ENCODE measurements around the gene PIH1D1. TPM values are rescaled to one million over a fixed set of nuclear protein-coding genes. Genes with fewer than 3 reads are reported as not detected.

PIH1D1 gene
- total and polyA plus RNA-seq, 2 of the 8 experiments (the other 6 are each of a cell fraction or from before 2014, with no cell fraction given), result 146 to 195 TPM

DNA sequence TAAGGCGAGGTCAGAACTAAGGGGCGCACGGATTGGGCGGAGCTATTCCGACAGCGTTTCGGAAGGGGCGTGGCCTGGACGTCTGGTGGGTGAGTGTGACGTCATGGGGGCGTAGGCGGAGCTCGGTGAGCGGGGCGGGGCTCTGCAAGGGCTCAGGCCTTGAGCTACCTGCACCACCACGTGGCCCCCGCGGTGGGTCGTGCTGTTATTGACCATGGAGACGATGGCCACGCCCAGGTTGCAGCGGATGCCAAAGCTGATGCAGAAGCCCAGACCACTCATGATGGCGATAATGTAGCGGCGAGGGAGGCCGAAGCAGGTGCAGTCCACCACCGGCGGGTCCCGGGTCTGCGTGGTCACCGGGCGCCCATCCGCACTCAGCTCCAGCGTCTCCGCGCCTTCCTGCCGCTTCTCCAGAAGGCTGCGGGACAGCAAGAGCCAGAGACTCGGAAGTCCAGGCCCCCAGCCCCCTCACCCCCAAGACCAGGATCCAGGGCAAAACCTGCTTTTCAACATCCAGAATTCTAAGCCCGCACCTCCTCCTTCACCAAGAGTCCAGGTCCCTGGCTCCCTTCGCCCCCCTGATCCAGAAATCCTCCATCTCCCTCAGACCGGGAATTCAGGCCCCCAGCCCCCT lies 15.1 kb downstream of the PIH1D1 start:
- H3K4me1 ChIP-seq (replicated peaks in 1 of 4; ENCODE audit: control insufficient read depth in 3 of 4, insufficient read depth in 4 of 4, low read length in 3 of 4), result peaks cover 0 to 16% (median 12%) of the 10 kb centered on the region in 4 experiments; a peak in 5 of 7 replicates
- H4K20me1 ChIP-seq (replicated peaks in 1 of 2; ENCODE audit: control insufficient read depth in 1 of 2, insufficient read depth in 2 of 2, low read length in 2 of 2), result no peaks in the 10 kb centered on the region
- no peak overlapping the region for H2BK120ac ChIP-seq (replicated peaks; ENCODE audit: low read depth, low read length)
- no peak overlapping the region for H2BK20ac ChIP-seq (ENCODE audit: low read length)
- H3K9ac ChIP-seq (replicated peaks in 1 of 4; ENCODE audit: extremely low read depth in 1 of 4, low read depth in 3 of 4, low read length in 3 of 4), result no peak overlapping the region
- no peak overlapping the region for H4K91ac ChIP-seq (replicated peaks; ENCODE audit: insufficient read length, low read length)
- H3K4ac ChIP-seq (replicated peaks; ENCODE audit: insufficient read length, low read depth, low read length), result no peak overlapping the region
- H3K14ac ChIP-seq (ENCODE audit: insufficient read length), result no peak overlapping the region
- peak overlapping the region; percentile 84; the same call in 1 of the 2 replicates for H2AFZ ChIP-seq (ENCODE audit: low read length)
- H3K27me3 ChIP-seq (replicated peaks in 1 of 4; ENCODE audit: control insufficient read depth in 3 of 4, extremely low read depth in 1 of 4, insufficient read depth in 3 of 4, low read length in 3 of 4), result peaks cover 30 to 72% (median 62%) of the 10 kb centered on the region in 4 experiments
- H3K4me3 ChIP-seq (ENCODE audit: extremely low read depth in 1 of 4, insufficient read depth in 2 of 4, low read depth in 3 of 4, low read length in 4 of 4), result peak overlapping the region; percentile 26 to 55 (median 35); a peak in 7 of 8 replicates
- DNase-seq (ENCODE audit: low read depth in 1 of 2, low spot score in 2 of 2) (peak; percentile 89 to 100), FAIRE-seq (peak; percentile 75)
- H2BK5ac ChIP-seq (ENCODE audit: low read depth, low read length), result no peak overlapping the region
- CTCF ChIA-PET (ENCODE audit: partially characterized antibody), result interaction anchor here (0.8 to 4.7 kb wide), 16 partner anchors 9 to 103 kb away, joined by 3 to 38 read pairs (median 4); partner anchors contain the start of genes DKKL1, GFY and PTH2
- no peak overlapping the region for H3K27ac ChIP-seq (ENCODE audit: low read depth, low read length)
- H2AK5ac ChIP-seq (ENCODE audit: low read depth, low read length), result no peak overlapping the region
- 0 out of 2 replicates have a peak overlapping the region, but pooled peaks have one; percentile 6 for H2BK12ac ChIP-seq (ENCODE audit: low read depth, low read length)
- no peak overlapping the region for H4K5ac ChIP-seq (ENCODE audit: insufficient read length, low read depth, low read length)
- H4K8ac ChIP-seq (ENCODE audit: extremely low read depth, insufficient read depth, low read length), result no peak overlapping the region
- POLR2A ChIA-PET (ENCODE audit: partially characterized antibody), result interaction anchor here (0.6 to 2.3 kb wide), 13 partner anchors 9 to 493 kb away, joined by 3 to 17 read pairs (median 4); partner anchors contain the start of genes ALDH16A1 and GFY
- no peak overlapping the region for H3K56ac ChIP-seq (replicated peaks; ENCODE audit: insufficient read length, low read depth, low read length)
- H3K23me2 ChIP-seq (ENCODE audit: low read depth, low read length), result peaks cover 15% of the 10 kb centered on the region; the same call in 1 of the 2 replicates
- H3K18ac ChIP-seq (ENCODE audit: extremely low read depth, low read length), result no peak overlapping the region
- no peaks in the 10 kb centered on the region for H3K79me2 ChIP-seq (ENCODE audit: control insufficient read depth in 1 of 2, insufficient read depth in 2 of 2, low read length in 2 of 2)
- peaks cover 0 to 2% of the 10 kb centered on the region in 2 experiments; a peak in 1 of 4 replicates for H3K9me3 ChIP-seq (ENCODE audit: insufficient read depth in 2 of 2, low read depth in 1 of 2, low read length in 1 of 2)
- 14% methylated on average over 39 of the region's 42 CpGs; no CpG with 5 or more reads in 1 of the 2 experiments for WGBS, 2 experiments (ENCODE audit: extremely low coverage in 1 of 2, insufficient coverage in 1 of 2, insufficient read length in 1 of 2, insufficient replicate concordance in 2 of 2, low coverage in 1 of 2, low lambda C conversion rate in 2 of 2, missing lambda C conversion rate in 1 of 2)
- no peaks in the 10 kb centered on the region for H3K79me1 ChIP-seq (ENCODE audit: low read depth, low read length)
- peak overlapping the region; percentile 90; the same call in 1 of the 2 replicates for H2BK15ac ChIP-seq (ENCODE audit: low read length)
- H3K4me2 ChIP-seq (ENCODE audit: insufficient read depth in 1 of 2, low read depth in 2 of 2, low read length in 2 of 2), result peak overlapping the region; percentile 52 to 80
- no peaks in the 10 kb centered on the region for H3K36me3 ChIP-seq (ENCODE audit: control insufficient read depth in 2 of 4, insufficient read depth in 4 of 4, low read length in 3 of 4)
- no peak overlapping the region for H3K23ac ChIP-seq (ENCODE audit: insufficient read length)
- TF ChIP-seq BRCA1 (IDR thresholded peaks at IDR 0.05; ENCODE audit: low read depth, low read length) (no peak), JUND (IDR thresholded peaks at IDR 0.05; ENCODE audit: low read length) (peak; percentile 81; the same call in 1 of the 2 replicates), ASH2L (IDR thresholded peaks at IDR 0.05; ENCODE audit: low read length) (peak; percentile 46), SAP30 (IDR thresholded peaks at IDR 0.05; ENCODE audit: insufficient read depth, insufficient replicate concordance, low read length) (no peak), TCF12 (IDR thresholded peaks at IDR 0.05; ENCODE audit: low read depth, low read length) (no peak), SIN3A (conservative IDR thresholded peaks at IDR 0.05 in 1 of 2, IDR thresholded peaks at IDR 0.05 in 1 of 2; ENCODE audit: low read depth in 1 of 2, low read length in 2 of 2) (peak in 1 of 2 experiments; percentile 68; a peak in 1 of 4 replicates), POU5F1 (IDR thresholded peaks at IDR 0.05; ENCODE audit: low read depth, low read length) (no peak), SP4 (IDR thresholded peaks at IDR 0.05; ENCODE audit: low read length) (0 out of 2 replicates have a peak, but pooled peaks have one; percentile 41)
- TF ChIP-seq, protein P1, sequence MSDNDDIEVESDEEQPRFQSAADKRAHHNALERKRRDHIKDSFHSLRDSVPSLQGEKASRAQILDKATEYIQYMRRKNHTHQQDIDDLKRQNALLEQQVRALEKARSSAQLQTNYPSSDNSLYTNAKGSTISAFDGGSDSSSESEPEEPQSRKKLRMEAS (IDR thresholded peaks at IDR 0.05), result peak; percentile 96
- TF ChIP-seq, protein P2, sequence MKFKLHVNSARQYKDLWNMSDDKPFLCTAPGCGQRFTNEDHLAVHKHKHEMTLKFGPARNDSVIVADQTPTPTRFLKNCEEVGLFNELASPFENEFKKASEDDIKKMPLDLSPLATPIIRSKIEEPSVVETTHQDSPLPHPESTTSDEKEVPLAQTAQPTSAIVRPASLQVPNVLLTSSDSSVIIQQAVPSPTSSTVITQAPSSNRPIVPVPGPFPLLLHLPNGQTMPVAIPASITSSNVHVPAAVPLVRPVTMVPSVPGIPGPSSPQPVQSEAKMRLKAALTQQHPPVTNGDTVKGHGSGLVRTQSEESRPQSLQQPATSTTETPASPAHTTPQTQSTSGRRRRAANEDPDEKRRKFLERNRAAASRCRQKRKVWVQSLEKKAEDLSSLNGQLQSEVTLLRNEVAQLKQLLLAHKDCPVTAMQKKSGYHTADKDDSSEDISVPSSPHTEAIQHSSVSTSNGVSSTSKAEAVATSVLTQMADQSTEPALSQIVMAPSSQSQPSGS (IDR thresholded peaks at IDR 0.05; ENCODE audit: low read length), result no peak

Measured in H1 (cell line).